RWPE2 (cell line): ENCODE measurements around the gene MIOX.

Experiments
- ATAC-seq: fragments of 200-7000 bp; cut with Tn5 transposase; 3 replicates; pipeline ENCODE4 v1.9.1; 2021; ENCODE audit warnings: low read depth
- DNase-seq: peaks from one replicate; pipeline ENCODE4 v3.0.0-alpha.2; 2020; ENCODE audit warnings: low spot score
- H3K27ac ChIP-seq: fragments of 450-650 bp; 2 replicates; pipeline ENCODE4 v1.5.1; 2017; ENCODE audit warnings: mild to moderate bottlenecking; ENCODE audit not compliant: poor library complexity, severe bottlenecking
- H3K27me3 ChIP-seq: fragments of 250-450 bp; sonication (Bioruptor Pico); 2 replicates; pipeline ENCODE4 v1.5.1; 2021; ENCODE audit warnings: mild to moderate bottlenecking, moderate library complexity; ENCODE audit not compliant: insufficient read depth, poor library complexity, severe bottlenecking
- H3K36me3 ChIP-seq: fragments of 250-450 bp; sonication (Bioruptor Pico); 2 replicates; pipeline ENCODE4 v1.5.1; 2020; ENCODE audit warnings: low read depth, mild to moderate bottlenecking, moderate library complexity
- H3K4me1 ChIP-seq: fragments of 250-450 bp; sonication (Bioruptor Pico); 2 replicates; pipeline ENCODE4 v1.5.1; 2021; ENCODE audit warnings: mild to moderate bottlenecking, moderate library complexity; ENCODE audit not compliant: insufficient read depth, poor library complexity, severe bottlenecking
- H3K4me3 ChIP-seq: fragments of 250-450 bp; sonication (Bioruptor Pico); 2 replicates; pipeline ENCODE4 v1.5.1; 2021; ENCODE audit warnings: mild to moderate bottlenecking, moderate library complexity; ENCODE audit not compliant: severe bottlenecking
- H3K9me3 ChIP-seq: fragments of 250-450 bp; sonication (Bioruptor Pico); 2 replicates; pipeline ENCODE4 v1.5.1; 2021; ENCODE audit warnings: mild to moderate bottlenecking, moderate library complexity; ENCODE audit not compliant: severe bottlenecking
- TF ChIP-seq, protein P1 (sequence below): fragments of 450-650 bp; IDR thresholded peaks from one replicate; pipeline ENCODE4 v1.5.1; 2017; ENCODE audit warnings: mild to moderate bottlenecking, moderate library complexity; ENCODE audit not compliant: poor library complexity, severe bottlenecking

MIOX gene

DNA sequence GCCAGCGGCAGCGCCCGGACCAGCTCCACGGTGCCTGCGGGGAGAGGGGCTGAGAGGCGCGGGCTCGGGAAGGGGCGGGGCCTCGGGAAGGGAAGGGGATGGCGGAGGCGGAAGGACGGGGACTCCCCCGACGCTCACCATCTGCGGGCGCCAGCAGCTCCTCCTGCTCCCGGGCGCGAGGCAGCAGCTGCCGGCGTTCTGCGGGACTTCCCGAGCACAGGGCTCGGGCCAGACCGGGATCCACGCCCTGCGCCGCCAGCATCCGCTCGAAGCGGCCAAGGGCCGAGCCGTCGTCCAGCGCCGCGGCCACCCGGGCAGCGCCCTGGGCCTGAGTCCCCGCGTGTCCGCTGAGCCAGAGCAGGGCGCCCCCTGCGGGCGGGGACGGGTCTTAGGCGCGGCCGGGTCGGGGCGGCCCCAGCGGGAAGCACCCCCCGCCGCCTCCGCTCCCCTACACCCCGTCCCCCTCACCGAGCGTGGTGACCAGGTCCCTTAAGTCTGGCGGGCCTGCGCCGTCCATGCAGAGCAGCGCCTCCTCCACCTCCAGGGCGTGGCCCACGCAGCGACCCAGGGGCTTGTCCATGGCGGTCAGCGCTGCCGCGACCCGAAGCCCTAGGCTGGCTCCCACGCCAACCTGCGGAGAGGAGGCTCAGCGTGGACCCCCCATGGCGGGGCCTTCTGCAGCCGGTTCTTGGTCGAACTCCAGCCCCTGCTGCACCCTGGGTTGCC is 39.6 kb downstream of the MIOX start:
- Histone ChIP-seq H3K27ac (peak overlapping the region; percentile 81), H3K27me3 (no peaks in the 10 kb centered on the region), H3K4me1 (no peaks in the 10 kb centered on the region), H3K9me3 (no peaks in the 10 kb centered on the region), H3K36me3 (peaks cover 3% of the 10 kb centered on the region; the same call in 1 of the 2 replicates), H3K4me3 (peak overlapping the region; percentile 51)
- DNase-seq (peak; percentile 81), ATAC-seq (peak; percentile 19)
- TF ChIP-seq, protein P1, sequence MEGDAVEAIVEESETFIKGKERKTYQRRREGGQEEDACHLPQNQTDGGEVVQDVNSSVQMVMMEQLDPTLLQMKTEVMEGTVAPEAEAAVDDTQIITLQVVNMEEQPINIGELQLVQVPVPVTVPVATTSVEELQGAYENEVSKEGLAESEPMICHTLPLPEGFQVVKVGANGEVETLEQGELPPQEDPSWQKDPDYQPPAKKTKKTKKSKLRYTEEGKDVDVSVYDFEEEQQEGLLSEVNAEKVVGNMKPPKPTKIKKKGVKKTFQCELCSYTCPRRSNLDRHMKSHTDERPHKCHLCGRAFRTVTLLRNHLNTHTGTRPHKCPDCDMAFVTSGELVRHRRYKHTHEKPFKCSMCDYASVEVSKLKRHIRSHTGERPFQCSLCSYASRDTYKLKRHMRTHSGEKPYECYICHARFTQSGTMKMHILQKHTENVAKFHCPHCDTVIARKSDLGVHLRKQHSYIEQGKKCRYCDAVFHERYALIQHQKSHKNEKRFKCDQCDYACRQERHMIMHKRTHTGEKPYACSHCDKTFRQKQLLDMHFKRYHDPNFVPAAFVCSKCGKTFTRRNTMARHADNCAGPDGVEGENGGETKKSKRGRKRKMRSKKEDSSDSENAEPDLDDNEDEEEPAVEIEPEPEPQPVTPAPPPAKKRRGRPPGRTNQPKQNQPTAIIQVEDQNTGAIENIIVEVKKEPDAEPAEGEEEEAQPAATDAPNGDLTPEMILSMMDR: peak; percentile 74

GRCh38 chr22:50526834-50527801 is 40.5 kb downstream of the MIOX start:
- TF ChIP-seq, protein P1: no peak
- H3K36me3 ChIP-seq: peaks cover under 1% of the 10 kb centered on the region; the same call in 1 of the 2 replicates
- no peaks in the 10 kb centered on the region for H3K27me3 ChIP-seq
- H3K4me3 ChIP-seq: peak overlapping the region; percentile 51
- H3K9me3 ChIP-seq: no peaks in the 10 kb centered on the region
- DNase-seq (peak; percentile 66), ATAC-seq (0 out of 3 replicates have a peak, but pooled peaks have one; percentile 1)
- H3K4me1 ChIP-seq: no peaks in the 10 kb centered on the region
- H3K27ac ChIP-seq: peak overlapping the region; percentile 81

DNA sequence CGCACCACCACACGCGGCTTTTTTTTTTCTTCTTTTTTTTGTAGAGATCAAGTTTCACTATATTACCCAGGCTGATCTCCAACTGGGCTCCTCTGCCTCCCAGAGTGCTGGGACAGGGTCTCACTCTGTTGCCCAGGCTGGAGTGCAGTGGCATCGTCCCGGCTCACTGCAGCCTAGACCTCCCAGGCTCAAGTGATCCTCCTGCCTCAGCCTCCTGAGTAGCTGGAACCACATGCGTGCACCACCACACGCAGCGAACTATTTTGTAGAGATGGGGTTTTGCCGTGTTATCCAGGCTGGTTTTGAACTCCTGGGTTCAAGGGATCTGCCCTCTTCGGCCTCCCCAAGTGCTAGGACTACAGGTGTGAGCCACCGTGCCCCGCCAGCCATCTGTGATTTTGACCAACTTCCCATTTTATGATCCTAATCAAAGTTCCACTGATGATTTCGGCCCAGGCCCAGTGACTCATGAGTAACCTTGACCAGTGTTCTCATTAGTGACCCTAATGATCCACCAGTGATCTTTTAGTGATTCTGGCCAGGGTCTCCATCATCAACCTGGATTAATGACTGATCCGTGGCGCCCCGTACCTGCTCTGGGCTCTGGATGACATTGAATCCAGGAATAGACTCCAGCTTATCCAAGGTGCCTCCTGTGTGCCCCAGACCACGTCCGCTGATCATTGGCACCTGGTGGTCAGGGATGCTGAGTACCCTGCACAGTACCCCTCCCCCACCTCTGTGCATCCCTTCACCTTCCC is 41.4 kb downstream of the MIOX start:
- Histone ChIP-seq H3K9me3 (no peaks in the 10 kb centered on the region), H3K4me1 (no peaks in the 10 kb centered on the region), H3K36me3 (no peaks in the 10 kb centered on the region), H3K4me3 (no peak overlapping the region), H3K27ac (peak overlapping the region; percentile 81), H3K27me3 (no peaks in the 10 kb centered on the region)
- no peak for ATAC-seq
- DNase-seq: no peak
- TF ChIP-seq, protein P1: no peak

GRCh38 chr22:50528682-50529415 is 42.2 kb downstream of the MIOX start:
- Histone ChIP-seq H3K27me3 (no peaks in the 10 kb centered on the region), H3K4me1 (no peaks in the 10 kb centered on the region)

More at GRCh38 chr22:50528682-50529415, 42.2 kb downstream of the MIOX start:
- ATAC-seq (no peak), DNase-seq (no peak)
- TF ChIP-seq, protein P1: no peak
- peak overlapping the region; percentile 67 for H3K4me3 ChIP-seq
- no peaks in the 10 kb centered on the region for H3K36me3 ChIP-seq
- H3K9me3 ChIP-seq: no peaks in the 10 kb centered on the region
- peak overlapping the region; percentile 81 for H3K27ac ChIP-seq
